IPS-18a (cell line): Measurements from ENCODE around the gene ASB11.

ENCODE experiments used
- H3K27ac ChIP-seq: one replicate; pipeline ENCODE4 v1.5.1; 2013; ENCODE audit warnings: low read length
- H3K27me3 ChIP-seq: one replicate; pipeline ENCODE4 v1.6.1; 2013; ENCODE audit warnings: mild to moderate bottlenecking, low read length; ENCODE audit not compliant: control insufficient read depth, insufficient read depth
- H3K36me3 ChIP-seq: one replicate; pipeline ENCODE4 v1.6.1; 2013; ENCODE audit warnings: low read depth, low read length; ENCODE audit not compliant: control insufficient read depth
- H3K4me1 ChIP-seq: one replicate; pipeline ENCODE4 v1.6.1; 2013; ENCODE audit warnings: low read depth, low read length; ENCODE audit not compliant: control insufficient read depth
- H3K4me3 ChIP-seq: one replicate; pipeline ENCODE4 v1.5.1; 2013; ENCODE audit warnings: low read length
- H3K9ac ChIP-seq: one replicate; pipeline ENCODE4 v1.6.1; 2013; ENCODE audit warnings: mild to moderate bottlenecking, low read length, moderate library complexity
- H3K9me3 ChIP-seq: one replicate; pipeline ENCODE4 v1.6.1; 2013; ENCODE audit warnings: low read depth, low read length; ENCODE audit not compliant: control insufficient read depth

The ASB11 gene

DNA sequence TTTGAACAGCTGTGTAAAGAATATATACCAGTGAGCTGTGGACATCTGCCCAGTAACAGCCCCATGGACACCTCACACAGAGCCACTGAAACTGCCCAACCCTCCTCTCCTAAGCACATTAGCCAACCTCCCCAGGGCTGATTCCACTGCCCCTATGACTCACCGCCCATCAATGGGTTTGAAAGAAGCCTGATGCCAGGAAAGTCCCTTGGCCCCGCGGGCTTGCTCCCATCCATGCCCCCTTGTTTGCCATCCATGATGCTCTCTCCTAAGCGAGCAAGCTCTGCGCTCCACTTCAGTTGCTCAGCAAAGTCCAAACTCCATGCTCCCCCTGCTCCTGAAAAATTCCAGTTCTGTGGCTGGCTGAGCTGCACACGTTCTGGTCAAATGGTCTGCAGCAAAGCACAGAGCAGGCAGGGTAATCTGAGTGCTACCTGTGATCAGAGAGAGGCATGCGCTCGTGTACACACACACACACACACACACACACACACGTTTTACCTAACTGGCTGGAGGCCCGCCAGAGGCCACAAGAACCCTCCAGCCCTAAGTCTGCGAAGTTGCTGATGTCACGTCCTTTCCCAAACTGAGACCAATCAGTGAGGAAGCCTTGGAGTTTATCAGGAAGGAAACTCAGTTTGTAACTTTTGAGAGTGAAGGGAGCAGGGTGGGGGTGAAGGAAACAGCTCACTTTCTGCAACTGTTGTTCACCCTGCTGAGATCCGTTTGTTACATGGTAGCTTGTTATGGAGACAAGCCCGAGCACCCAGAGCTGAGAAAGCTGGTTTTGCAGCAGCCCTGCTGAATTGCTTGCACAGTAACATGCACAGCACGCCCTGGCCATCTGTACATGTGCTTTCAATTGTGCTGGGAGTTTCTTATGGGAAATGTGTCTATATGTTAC is 45.6 kb downstream of the ASB11 start, which contains the start of gene ASB9:
Gene ASB9 (minus strand): TSS at position 466 of the 904 bp plus-strand sequence. CDS start 209 bp downstream, at position 257.
- Histone ChIP-seq H3K27me3 (no peaks in the 10 kb centered on the region), H3K4me1 (peaks cover 5% of the 10 kb centered on the region), H3K9me3 (no peaks in the 10 kb centered on the region), H3K4me3 (no peak within 1 kb of the TSS), H3K27ac (no peak within 1 kb of the TSS), H3K36me3 (no peaks in the 10 kb centered on the region), H3K9ac (no peak within 1 kb of the TSS)

DNA sequence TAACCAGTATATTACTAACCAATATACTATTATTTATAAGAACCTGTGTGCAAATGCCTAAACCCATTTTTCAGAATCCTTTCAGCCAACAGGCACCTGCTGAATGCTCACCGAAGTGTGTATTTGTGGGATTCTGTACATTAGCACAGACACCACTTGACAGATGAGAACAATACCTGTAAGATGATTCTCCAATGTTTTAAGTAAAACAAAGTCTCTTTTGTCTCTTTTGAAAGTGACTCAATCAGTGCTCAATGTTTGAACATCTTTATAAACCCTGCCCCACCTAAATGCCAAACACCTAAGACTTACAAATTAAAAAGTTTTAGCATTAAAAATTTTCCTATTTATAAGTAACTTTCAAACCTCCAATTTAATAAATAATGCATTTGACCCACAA is 46.3 kb downstream of the ASB11 start:
- Histone ChIP-seq H3K36me3 (no peaks in the 10 kb centered on the region), H3K27ac (no peak overlapping the region), H3K4me3 (no peak overlapping the region), H3K27me3 (no peaks in the 10 kb centered on the region), H3K4me1 (peaks cover 5% of the 10 kb centered on the region), H3K9me3 (no peaks in the 10 kb centered on the region), H3K9ac (no peak overlapping the region)

- H3K9me3 ChIP-seq = no peaks in the 10 kb centered on the region
Observed at GRCh38 chrX:15254852-15255251, 60.6 kb downstream of the ASB11 start.

DNA sequence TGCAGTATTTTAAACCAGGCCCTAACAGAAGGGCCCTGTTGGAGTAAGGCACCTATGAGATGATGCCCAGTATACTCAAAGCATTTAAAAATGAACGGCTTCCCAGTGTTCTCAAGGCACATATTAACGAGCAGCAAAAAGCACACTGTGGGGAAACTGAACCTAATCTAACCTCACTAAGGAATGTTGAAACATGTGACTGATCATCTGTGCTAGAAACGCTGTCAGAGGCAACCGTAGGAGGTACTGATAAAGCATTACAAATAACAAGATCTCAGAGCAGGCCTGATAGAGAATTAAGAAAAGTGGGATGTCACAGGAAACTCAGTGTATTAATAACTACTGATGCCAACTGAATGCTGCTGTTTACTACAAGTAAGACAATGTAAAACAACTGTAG is 69.5 kb downstream of the ASB11 start:
- H3K36me3 ChIP-seq = no peaks in the 10 kb centered on the region
- no peaks in the 10 kb centered on the region for H3K27me3 ChIP-seq
- no peak overlapping the region for H3K27ac ChIP-seq
- H3K4me1 ChIP-seq = no peaks in the 10 kb centered on the region
- no peak overlapping the region for H3K9ac ChIP-seq
- H3K4me3 ChIP-seq = no peak overlapping the region
- no peaks in the 10 kb centered on the region for H3K9me3 ChIP-seq

More at GRCh38 chrX:15254852-15255251, 60.6 kb downstream of the ASB11 start:
- Histone ChIP-seq H3K36me3 (no peaks in the 10 kb centered on the region), H3K27me3 (no peaks in the 10 kb centered on the region), H3K4me3 (no peak overlapping the region), H3K4me1 (no peaks in the 10 kb centered on the region), H3K27ac (no peak overlapping the region), H3K9ac (no peak overlapping the region)

DNA sequence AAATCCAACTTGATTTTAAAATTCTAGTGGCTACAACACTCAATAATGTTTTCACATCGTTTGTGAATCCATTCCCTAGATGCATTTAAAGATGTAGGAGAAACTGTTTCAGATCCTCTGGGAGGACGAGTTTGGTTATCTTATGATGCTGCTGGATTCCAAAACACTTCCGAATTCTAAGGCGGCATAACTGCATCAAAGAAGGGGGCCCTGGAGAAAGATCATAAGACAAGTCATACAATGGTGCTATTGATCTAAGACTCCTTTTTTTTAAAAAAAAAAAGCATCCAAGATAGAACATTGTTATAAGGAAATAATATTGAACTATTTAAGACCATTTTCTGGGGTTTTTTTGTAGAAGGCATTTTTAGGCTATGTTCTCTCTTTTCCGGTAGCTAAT is 71.0 kb downstream of the ASB11 start:
- Histone ChIP-seq H3K9me3 (no peaks in the 10 kb centered on the region), H3K36me3 (no peaks in the 10 kb centered on the region), H3K27me3 (no peaks in the 10 kb centered on the region), H3K9ac (no peak overlapping the region), H3K4me1 (no peaks in the 10 kb centered on the region), H3K4me3 (no peak overlapping the region), H3K27ac (no peak overlapping the region)

DNA sequence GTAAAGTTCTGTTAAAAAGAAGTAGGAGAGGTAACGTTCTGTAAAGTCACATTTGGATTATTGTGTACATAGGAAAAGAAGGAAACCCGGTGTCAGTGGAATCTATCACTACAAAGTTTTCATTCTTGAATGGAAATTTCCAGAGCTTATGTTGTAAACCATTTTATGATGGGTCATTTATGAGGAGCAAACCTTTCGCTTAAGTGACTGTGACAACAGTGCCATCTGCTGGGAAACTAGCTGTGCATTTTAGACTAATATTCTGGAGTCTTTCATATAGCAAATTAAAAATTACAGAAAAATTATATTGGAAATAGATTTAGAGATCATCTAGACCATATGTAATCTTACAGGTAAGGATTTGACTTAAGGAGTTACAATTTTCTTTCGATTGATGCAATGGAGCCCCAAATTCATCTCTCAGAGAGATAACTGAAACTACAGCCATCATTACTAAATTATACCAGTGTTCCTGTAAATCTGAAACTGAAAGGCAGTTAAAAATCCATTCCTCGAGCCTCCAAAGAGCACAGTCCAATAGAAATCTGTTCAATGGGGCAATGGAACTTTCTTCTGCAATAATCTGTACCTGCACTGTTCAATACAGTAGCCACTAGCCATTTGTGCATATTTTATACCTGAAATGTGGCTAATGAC is 72.4 kb downstream of the ASB11 start:
- no peaks in the 10 kb centered on the region for H3K9me3 ChIP-seq
- H3K27ac ChIP-seq = no peak overlapping the region
- H3K36me3 ChIP-seq = no peaks in the 10 kb centered on the region
- no peak overlapping the region for H3K4me3 ChIP-seq
- no peaks in the 10 kb centered on the region for H3K27me3 ChIP-seq
- no peaks in the 10 kb centered on the region for H3K4me1 ChIP-seq
- H3K9ac ChIP-seq = no peak overlapping the region

DNA sequence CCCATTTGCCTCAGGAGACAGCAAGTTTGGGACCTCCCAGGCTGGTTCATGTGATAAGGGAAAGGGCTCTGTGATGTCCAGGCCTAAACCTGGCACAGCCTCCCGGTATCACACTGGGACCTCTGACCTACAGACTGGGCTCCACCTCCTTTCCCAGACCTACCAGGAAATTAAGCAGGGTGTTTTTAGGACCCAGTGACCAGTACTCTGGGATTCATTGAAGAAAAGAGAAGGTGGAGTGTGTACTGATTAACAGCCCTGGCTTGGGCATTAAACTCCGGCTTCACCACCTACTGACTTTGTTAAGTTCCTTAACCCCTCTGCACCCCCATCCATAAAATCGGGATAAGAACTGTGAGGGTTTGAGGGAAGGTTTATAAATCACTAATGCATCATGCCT is 74.1 kb downstream of the ASB11 start:
- Histone ChIP-seq H3K27me3 (no peaks in the 10 kb centered on the region), H3K36me3 (no peaks in the 10 kb centered on the region), H3K9me3 (no peaks in the 10 kb centered on the region), H3K27ac (no peak overlapping the region), H3K4me3 (no peak overlapping the region), H3K4me1 (no peaks in the 10 kb centered on the region), H3K9ac (no peak overlapping the region)

GRCh38 chrX:15240414-15240813 is 75.0 kb downstream of the ASB11 start:
- no peak overlapping the region for H3K27ac ChIP-seq
- no peak overlapping the region for H3K4me3 ChIP-seq
- no peaks in the 10 kb centered on the region for H3K36me3 ChIP-seq
- H3K4me1 ChIP-seq = no peaks in the 10 kb centered on the region
- H3K9ac ChIP-seq = no peak overlapping the region
- no peaks in the 10 kb centered on the region for H3K27me3 ChIP-seq
- H3K9me3 ChIP-seq = no peaks in the 10 kb centered on the region

DNA sequence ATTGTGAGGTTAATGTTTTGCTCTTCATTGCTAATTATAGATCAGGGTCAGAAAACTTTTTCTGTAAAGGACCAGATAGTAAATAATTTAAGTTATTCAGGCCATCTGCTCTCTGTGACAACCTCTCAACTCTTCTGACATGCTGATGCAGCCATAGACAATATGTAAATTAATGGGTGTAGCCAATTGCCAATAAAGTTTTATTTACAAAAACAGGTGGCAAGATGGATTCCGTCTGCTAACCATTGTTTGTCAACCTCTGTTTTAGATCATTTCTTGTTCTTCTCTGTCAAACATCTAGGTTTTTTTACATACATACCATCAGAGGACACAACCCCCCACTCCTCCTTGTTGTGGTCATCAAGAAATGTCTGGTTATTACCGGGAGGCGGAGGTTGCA is 79.3 kb downstream of the ASB11 start:
- Histone ChIP-seq H3K4me1 (no peaks in the 10 kb centered on the region), H3K36me3 (no peaks in the 10 kb centered on the region), H3K27ac (no peak overlapping the region), H3K4me3 (no peak overlapping the region), H3K27me3 (no peaks in the 10 kb centered on the region), H3K9ac (no peak overlapping the region), H3K9me3 (no peaks in the 10 kb centered on the region)

GRCh38 chrX:15235001-15235400 is 80.4 kb downstream of the ASB11 start:
- no peaks in the 10 kb centered on the region for H3K36me3 ChIP-seq
- H3K4me1 ChIP-seq = no peaks in the 10 kb centered on the region
- H3K4me3 ChIP-seq = no peak overlapping the region
- no peak overlapping the region for H3K9ac ChIP-seq
- no peaks in the 10 kb centered on the region for H3K27me3 ChIP-seq
- H3K27ac ChIP-seq = no peak overlapping the region
- no peaks in the 10 kb centered on the region for H3K9me3 ChIP-seq

- Histone ChIP-seq H3K27me3 (no peaks in the 10 kb centered on the region), H3K4me1 (no peaks in the 10 kb centered on the region), H3K9ac (no peak overlapping the region), H3K27ac (no peak overlapping the region), H3K9me3 (no peaks in the 10 kb centered on the region), H3K4me3 (no peak overlapping the region), H3K36me3 (no peaks in the 10 kb centered on the region)
Observed at GRCh38 chrX:15233416-15234015, 81.9 kb downstream of the ASB11 start.
